ENCODE data around the gene LHFPL6. TPM values are rescaled to one million over a fixed set of nuclear protein-coding genes. Genes with fewer than 3 reads are reported as not detected.

The LHFPL6 gene
- total RNA-seq, 4 donors from 2014 or later: 40.2 to 77.5 (median 66.6) TPM

DNA sequence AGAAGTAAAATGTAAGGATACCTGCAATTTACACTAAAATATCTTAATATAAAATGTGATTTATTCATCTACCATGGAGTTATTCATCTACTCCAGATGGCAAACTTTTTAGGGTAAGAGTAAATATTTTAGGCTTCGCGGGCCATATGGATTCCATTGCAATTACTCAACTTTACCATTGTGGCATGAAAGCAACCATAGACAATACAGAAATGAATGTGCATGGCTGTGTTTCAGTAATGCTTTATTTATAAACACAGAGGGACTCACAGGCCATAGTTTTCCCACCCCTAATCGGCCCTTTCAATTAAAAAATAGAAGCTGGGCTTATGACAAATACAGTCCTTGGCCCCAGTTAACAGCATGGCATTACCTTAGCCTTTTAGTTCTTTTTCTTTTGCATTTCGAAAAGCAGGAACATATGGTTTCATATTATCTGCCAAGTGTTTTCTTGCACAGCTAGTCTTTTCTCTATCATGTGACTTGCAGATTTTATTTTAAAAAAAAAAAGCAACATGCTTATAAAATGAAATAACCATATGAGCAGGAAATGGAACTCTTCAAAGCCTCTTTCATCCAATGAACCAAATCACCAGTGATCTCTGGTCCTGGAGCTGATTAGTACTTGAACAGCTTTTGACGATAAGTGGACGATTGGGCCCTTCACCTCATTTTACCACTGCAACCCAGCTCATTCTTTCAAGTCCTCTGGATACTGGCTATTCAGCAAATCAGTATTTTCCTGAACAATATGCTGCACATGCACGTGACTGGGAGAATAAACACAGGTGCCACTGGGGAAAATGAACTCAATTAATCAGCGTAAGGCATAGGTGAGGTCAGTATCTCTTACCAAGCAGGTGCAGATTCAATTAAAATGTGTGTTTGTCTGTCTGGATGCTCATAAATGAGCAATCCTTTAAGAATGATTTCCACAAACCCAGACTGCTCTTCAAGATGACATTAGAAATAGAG lies 63.9 kb downstream of the LHFPL6 start:
- ATAC-seq: no peak
- H3K36me3 ChIP-seq: no peaks in the 10 kb centered on the region

DNA sequence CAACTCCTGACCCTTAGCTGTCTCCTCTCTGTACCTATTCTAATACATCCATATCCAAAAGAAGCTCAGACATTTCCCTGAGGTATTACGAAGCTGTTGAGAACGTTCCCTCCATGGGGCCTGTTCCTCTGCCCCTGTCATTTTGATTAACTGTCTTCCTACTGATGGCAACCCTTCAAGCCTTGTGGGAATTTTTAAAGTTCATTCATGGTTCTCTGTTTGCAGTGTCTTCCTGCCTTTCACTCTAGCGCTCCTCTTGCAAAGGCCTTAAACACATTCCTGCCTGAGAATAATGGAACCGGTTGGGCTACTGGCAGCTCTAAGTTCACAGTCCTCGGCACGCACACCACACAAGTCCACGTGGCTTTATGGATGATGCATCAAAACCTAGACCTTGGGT lies 66.1 kb downstream of the LHFPL6 start:
- no peaks in the 10 kb centered on the region for H3K9me3 ChIP-seq
- H3K27ac ChIP-seq: no peak overlapping the region
- no peaks in the 10 kb centered on the region for H3K27me3 ChIP-seq
- peaks cover 0 to 10% (median 0%) of the 10 kb centered on the region in 3 donors for H3K4me1 ChIP-seq
- TF ChIP-seq, protein P1, sequence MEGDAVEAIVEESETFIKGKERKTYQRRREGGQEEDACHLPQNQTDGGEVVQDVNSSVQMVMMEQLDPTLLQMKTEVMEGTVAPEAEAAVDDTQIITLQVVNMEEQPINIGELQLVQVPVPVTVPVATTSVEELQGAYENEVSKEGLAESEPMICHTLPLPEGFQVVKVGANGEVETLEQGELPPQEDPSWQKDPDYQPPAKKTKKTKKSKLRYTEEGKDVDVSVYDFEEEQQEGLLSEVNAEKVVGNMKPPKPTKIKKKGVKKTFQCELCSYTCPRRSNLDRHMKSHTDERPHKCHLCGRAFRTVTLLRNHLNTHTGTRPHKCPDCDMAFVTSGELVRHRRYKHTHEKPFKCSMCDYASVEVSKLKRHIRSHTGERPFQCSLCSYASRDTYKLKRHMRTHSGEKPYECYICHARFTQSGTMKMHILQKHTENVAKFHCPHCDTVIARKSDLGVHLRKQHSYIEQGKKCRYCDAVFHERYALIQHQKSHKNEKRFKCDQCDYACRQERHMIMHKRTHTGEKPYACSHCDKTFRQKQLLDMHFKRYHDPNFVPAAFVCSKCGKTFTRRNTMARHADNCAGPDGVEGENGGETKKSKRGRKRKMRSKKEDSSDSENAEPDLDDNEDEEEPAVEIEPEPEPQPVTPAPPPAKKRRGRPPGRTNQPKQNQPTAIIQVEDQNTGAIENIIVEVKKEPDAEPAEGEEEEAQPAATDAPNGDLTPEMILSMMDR (IDR thresholded peaks at IDR 0.05): no peak
- no peak for TF ChIP-seq POLR2AphosphoS5 (IDR thresholded peaks at IDR 0.05)
- no peak for TF ChIP-seq POLR2A (IDR thresholded peaks at IDR 0.05)
- no peak for TF ChIP-seq EP300 (IDR thresholded peaks at IDR 0.05)
- ATAC-seq: no peak
- no peak overlapping the region for H3K4me3 ChIP-seq
- no peaks in the 10 kb centered on the region for H3K36me3 ChIP-seq
- 54 to 77% methylated on average over 3 to 6 of the region's 7 CpGs for WGBS, 2 donors (ENCODE audit: low coverage in 1 of 2)

More for the DNA sequence above, 63.9 kb downstream of the LHFPL6 start:
- no peaks in the 10 kb centered on the region for H3K9me3 ChIP-seq
- no peaks in the 10 kb centered on the region for H3K27me3 ChIP-seq
- peaks cover 0 to 8% (median 0%) of the 10 kb centered on the region in 3 donors for H3K4me1 ChIP-seq
- no peak overlapping the region for H3K4me3 ChIP-seq
- WGBS, 2 donors (ENCODE audit: low coverage in 1 of 2): 80 to 81% methylated on average over 8 of the region's 8 CpGs
- TF ChIP-seq, protein P1 (IDR thresholded peaks at IDR 0.05): no peak
- no peak for TF ChIP-seq POLR2A (IDR thresholded peaks at IDR 0.05)
- no peak for TF ChIP-seq POLR2AphosphoS5 (IDR thresholded peaks at IDR 0.05)
- no peak for TF ChIP-seq EP300 (IDR thresholded peaks at IDR 0.05)
- H3K27ac ChIP-seq: no peak overlapping the region

DNA sequence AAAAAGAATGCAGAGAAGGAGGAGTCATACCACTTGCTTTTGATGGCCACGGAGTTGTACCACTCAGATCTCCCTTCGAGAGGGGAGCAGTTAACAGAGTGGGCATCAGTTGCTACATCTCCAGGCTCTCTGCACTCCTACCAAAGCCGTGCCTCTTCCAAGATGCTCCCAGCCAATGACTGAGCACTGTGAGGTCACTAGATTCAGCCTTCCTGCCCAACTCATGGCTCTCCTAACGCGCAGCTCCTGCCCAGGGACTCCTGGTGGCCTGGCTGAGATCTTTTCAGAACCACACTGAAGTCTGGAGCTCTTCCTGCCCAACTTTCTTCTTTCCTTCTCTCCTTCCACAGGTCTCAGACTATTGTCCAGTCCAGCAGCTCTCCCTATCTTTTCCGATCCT lies 66.7 kb downstream of the LHFPL6 start:
- no peaks in the 10 kb centered on the region for H3K9me3 ChIP-seq
- TF ChIP-seq POLR2A (IDR thresholded peaks at IDR 0.05) (no peak), EP300 (IDR thresholded peaks at IDR 0.05) (no peak), POLR2AphosphoS5 (IDR thresholded peaks at IDR 0.05) (no peak)
- TF ChIP-seq, protein P1 (IDR thresholded peaks at IDR 0.05): no peak
- H3K27me3 ChIP-seq: no peaks in the 10 kb centered on the region
- peaks cover 3 to 16% (median 4%) of the 10 kb centered on the region in 3 donors for H3K4me1 ChIP-seq
- 92 to 97% methylated on average over 4 to 6 of the region's 6 CpGs for WGBS, 2 donors (ENCODE audit: low coverage in 1 of 2)
- H3K36me3 ChIP-seq: no peaks in the 10 kb centered on the region
- no peak overlapping the region for H3K27ac ChIP-seq
- ATAC-seq: no peak
- no peak overlapping the region for H3K4me3 ChIP-seq

GRCh38 chr13:39533651-39534150 lies 69.3 kb downstream of the LHFPL6 start:
- TF ChIP-seq, protein P1 (IDR thresholded peaks at IDR 0.05): no peak
- TF ChIP-seq POLR2A (IDR thresholded peaks at IDR 0.05) (no peak), EP300 (IDR thresholded peaks at IDR 0.05) (no peak), POLR2AphosphoS5 (IDR thresholded peaks at IDR 0.05) (no peak)
- H3K4me1 ChIP-seq: peaks cover 3 to 34% (median 4%) of the 10 kb centered on the region in 3 donors
- 51 to 71% methylated on average over 3 of the region's 3 CpGs for WGBS, 2 donors (ENCODE audit: low coverage in 1 of 2)

More at GRCh38 chr13:39533651-39534150, 69.3 kb downstream of the LHFPL6 start:
- Histone ChIP-seq H3K27ac (no peak overlapping the region), H3K36me3 (no peaks in the 10 kb centered on the region), H3K4me3 (no peak overlapping the region), H3K9me3 (no peaks in the 10 kb centered on the region), H3K27me3 (no peaks in the 10 kb centered on the region)
- no peak for ATAC-seq
